NCI-H1930 (cell line): Measurements from ENCODE around the gene NTM.
A peak's percentile ranks its signal among the peaks of the same experiment; 100 is the strongest.

Source experiments
- DNase-seq, 2 experiments: peaks; one replicate each; lab custom pipeline; 2025; lab: John Stamatoyannopoulos, UW

Gene NTM

DNA sequence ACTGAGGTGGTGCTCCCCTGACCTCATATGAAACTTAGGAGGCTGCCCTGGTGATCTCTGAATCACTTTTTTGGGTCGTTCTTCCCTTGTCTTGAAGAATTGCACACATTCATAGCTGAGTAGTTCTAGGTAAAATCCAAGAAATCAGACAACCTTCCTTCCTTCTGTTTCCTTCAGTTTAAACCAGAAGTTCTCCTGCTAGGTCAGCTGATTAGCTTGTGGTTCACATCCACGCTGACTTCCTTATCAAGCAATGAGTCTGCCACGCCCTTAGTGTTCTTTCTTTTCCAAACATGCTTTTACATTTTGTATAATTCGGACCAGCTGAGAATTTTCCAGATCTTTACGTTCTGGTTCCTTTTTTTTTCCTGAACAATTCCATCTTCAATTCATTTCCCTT lies 892.8 kb downstream of the NTM start:
- no peak for DNase-seq

DNA sequence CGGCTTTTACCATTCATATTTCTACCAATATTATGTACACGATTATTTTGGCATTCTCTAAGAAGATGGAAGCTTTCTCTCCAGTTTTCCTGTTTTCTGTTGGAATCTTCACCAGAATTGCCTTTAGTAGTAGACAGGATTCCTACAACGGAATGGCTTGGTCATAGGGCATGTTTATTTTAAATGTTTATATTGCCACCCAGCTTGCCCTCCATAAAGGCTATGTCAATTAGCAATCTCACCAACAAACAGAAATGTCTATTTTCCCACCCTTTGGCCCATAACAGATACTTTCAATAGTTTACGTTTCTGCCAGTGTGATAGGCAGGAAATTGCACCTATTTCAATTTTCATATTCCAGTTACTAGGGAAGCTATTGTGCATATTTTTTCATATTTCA lies 893.5 kb downstream of the NTM start:
- DNase-seq, result no peak

DNA sequence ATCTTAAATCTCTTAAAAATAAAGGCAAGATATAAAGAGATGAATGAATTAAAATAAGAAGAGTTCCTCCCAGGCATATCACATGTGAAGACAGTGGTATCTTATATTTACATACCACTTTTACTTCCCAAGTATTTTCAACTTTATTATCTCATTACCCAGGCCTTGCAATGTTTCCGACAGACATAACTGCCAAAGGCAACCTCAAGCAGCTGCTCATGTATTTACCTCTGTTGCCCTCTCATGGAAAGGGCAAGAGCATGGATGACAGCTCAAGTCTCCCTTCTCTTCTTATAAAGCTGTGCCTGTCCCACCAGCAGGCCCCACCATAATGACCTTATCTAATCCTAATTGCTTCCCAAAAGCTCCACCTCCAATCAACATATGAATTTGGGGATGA lies 894.2 kb downstream of the NTM start:
- no peak for DNase-seq

DNA sequence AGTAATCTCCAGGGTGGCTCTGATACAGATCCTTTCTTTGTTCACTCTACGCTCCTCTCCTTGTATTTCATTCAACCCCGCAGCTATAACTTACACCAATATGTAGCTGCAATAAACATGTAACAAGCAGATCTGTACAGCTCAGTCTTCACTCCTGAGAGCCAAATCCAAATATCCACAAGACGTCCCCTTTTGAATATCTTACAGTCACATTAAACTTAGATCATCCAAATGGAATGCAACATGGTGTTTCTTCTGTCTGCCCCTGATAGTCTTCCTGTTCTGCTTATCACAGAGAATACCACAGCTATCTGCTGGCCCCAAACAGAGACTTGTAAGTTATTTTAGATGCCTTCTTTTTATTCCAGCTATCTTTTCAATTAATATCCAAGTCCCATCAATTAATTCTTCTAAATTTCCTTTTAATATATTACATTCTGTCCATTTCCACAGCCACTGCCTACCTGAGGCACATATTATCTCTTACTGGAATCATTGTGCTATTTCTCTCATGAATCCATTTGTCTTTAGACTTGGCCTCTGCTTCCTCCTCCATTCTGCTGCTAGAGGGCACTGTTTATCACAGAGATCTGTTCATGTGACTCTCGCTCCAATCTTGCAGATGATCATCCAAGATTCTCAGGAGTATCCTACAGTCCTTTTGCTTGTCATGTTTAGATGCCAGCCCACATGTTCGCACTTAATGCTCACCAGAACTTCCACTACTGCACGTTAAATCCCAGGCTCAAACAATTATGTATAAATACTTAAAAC lies 908.6 kb downstream of the NTM start:
- DNase-seq, result peak in 1 of 2 experiments; percentile 7

DNA sequence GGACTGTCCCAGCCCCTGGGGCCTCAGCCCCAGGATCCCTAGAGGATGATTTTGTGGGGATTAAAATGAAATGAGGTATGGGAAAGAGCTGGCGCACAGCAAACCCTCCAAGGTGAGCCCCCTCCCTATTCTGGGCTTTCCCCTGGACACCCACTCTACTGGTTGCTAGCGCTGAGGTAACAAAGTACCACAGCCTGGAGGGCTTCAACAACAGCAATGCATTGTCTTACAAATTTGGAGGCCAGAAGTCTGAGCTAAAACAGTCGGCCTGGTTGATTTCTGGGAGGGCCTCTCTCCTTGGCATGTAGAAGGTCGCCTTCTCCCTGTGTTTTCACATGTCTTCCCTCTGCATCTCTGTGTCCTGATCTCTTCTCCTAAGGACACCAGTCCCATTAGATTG lies 913.6 kb downstream of the NTM start:
- no peak for DNase-seq

DNA sequence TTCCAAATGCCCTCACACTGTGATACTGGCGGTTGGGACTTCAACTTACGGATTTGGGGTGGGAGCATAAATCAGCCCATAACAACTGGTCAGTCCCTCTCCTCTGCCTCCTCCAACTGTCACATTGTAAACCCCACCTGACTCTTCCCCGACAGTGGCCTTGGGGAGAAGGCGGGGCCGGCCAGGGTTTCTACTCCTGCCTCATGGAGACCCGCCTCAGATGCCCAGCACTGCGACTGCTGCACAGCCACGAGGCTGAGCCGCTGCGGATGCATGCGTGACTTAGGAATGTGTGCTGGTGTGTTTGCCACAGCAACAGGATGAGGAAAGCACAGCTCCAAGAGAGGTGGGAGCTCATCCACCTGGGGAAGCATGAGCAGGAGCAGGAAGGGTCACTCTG lies 914.2 kb downstream of the NTM start:
- no peak for DNase-seq

DNA sequence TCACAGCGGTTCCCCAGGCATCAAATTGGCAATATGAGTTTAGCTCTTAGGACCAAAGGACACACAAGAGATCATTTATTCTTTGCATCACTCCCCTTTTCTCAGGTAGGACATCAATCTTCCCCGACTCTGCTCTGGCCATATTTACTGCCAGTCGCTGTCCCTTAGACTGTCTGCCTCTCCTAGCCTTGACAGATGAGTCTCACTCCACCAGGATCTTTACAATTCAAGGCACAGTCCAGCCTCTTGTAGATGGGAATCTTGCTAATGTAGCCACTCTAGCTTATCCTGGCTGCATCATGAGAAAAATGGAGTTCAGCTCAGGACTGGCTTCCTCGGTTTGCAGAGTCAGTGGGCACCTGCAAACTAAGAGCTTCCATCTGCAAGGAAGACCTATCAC lies 915.2 kb downstream of the NTM start:
- DNase-seq, result no peak

DNA sequence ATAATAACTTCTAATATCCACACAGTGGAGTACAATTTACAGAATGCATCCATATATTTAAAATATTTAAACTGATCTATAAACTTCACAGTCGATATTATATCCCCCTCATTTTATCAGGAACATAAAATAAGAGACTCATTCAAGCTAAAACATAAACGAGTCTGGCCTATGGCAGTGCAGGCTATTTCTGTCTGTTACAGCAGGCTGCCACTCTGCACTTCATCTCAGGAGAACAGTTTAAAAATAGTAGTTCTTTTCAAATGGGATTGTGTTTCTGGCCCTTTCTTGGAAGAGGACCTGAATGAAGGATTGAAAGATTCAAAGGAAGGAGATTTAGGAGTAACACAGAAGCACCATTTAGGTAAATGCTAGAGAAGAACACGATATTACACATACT lies 915.7 kb downstream of the NTM start:
- DNase-seq, result no peak

DNA sequence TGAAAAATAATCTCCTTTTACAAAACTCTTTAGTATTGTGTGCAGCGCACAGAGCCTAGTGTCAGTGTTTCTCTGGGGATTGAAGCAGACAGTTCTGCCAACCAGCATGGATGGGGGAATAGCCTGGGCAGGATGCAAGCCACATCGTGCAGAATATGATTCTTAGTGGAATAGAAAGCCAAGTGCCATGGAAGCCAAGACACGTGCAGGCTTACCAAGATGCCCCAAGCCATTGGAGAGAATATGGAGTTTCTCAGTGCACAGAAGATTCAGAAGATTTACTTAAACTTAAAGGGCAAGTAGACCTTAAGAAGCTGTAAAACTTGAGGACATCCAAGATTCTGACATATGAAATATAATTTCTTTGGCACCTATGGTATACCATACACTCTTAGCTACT lies 917.6 kb downstream of the NTM start:
- no peak for DNase-seq

DNA sequence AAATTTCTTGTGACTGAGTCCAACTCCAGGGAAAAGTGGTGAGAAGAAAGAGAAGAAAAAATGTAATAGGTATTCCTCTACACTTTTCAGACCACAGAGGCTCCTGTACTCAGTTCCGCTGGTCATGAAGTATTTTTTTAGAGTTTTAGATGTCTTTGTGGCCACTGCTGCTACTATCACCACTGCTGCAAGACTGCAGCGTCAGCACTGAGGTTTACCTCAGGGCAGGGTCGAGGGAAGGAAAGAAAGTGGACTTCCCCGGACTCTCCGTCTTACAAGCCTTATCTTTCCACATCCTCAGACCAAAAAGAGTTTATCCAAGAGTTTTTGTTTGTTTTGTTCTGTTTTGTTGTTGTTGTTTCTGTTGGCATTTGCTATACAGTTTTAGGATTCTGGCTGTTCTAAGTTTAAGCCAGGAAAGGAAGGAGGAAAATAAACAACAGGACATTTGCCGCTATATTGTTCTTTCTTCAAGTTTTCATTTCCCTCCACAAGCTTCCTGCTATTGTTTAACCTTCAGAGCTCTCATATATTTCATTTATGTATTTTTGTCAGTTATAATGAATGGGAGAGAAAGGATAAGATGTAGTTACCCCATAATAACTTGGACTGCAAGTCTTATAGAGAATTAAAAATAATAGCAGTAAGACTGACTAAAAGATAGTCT lies 919.3 kb downstream of the NTM start:
- DNase-seq, result no peak

DNA sequence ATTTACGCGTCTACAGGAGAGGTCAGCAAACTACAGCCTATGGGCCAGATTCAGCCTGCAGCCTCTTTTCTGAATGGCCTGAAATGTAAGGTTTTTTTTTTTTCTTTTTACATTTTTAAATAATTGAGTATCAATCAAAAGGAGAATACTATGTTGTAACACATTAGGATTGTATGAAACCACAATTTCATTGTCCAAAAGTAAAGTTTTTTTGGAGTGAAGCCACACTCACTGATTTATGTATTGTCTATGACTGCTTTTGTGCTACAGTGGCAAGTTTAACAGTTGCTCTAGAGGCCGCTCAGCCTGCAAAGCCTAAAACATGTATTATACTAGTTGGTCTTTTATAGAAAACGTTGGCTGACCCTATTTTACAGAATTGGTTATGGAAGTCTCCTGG lies 923.2 kb downstream of the NTM start:
- DNase-seq, result no peak

DNA sequence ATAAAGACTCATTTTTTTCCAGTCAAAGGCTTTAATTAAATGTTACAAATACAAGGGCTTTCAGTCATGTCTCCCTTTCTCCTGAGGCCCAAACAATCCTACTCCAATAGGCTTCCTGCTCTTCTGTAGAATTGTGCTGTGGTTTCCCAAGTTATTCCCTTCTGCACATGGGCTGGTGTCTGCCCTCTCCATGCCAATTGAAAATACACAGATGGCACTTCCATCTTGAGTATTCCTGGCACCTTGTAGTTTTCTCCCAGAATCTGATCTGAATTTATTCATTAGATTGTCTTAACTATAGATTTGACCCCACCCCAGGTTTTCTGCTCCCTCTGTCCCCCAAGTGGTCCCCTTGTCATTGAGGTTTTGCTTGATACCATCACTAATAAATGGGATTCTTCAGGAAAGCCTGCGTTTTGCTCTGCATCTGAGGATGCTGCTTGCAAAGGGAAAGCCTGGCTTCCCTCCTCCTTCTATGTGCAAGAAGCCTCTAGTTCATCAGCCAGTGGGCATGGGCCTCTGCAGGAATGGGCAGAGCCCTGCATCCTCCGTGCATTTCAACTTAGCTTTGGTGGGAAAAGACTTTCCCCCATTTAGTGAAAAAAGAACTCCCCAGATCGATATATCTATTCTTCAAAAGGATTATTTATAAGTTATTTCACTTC lies 926.7 kb downstream of the NTM start:
- no peak for DNase-seq

DNA sequence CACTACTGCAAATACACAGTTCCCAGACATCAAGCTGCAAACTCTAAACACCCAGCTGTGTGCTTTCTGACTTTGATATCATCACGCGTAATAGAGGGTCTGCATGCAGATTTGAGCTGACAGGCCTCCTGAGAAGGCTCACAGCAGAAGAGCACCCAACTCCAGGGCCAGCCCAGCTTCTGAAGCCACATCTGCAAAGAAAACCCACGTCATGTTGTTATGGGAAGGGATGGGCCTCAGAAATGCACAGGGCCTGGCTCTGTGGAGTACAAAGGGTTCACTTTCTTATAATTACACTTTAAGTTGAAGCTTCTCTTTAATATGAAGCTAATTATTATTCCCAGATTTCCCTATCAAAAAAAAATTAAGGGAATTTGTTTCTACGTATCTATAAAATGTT lies 927.9 kb downstream of the NTM start:
- no peak for DNase-seq

DNA sequence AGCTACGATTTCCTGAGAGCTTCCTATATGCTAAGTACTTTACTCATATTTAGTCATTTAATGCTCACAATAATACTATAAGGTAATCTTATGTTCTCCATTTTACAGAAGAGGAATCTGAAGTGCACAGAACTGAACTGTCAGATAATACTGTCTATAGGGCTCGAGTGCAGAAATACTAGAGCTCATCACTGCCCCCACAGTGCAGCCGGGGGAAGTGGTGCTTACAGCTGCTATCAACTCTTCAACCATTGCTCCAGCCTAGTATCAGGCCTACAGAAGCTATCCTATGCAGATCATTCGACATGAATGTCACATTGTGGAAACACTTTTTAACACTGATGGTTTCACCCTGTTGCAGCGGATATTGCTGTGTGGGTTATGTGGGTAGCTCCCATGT lies 929.9 kb downstream of the NTM start:
- DNase-seq, result no peak

DNA sequence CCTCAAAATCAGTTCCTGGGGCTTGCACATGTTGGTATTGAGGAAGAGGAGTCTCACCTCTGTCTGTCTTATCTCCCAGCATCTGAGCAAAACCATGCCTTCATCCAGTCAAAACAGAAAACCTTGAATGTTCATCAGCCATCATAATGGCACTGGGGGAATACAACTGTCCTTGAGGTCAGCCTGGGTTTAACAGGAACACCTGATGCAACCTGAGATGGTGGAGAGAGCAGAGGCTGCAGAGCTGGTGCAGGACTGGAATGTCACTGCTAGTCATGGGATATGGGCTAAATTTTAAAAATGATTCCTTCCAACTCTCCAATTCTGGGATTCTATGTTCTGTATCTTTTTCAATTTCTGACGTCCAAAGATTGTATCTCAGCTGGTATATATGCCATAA lies 931.0 kb downstream of the NTM start:
- DNase-seq, result no peak

DNA sequence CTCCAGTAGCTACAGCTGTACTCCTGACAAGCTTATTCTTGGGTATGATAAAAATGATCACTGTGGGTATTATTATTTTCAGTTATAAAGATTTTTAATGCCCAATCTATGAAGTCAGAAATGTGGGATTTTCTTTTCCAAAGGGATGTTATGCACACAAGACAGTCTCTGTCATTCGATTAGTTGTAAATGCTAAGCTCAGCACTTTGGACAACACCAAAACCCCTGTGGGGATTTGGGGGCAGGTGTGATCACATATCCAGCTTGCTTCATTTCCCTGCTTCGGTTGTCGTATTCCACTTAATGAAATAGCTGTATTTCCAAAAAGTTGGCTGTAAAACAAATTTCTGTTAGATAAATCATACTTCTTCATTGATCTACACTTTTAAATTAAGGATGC lies 931.5 kb downstream of the NTM start:
- no peak for DNase-seq

DNA sequence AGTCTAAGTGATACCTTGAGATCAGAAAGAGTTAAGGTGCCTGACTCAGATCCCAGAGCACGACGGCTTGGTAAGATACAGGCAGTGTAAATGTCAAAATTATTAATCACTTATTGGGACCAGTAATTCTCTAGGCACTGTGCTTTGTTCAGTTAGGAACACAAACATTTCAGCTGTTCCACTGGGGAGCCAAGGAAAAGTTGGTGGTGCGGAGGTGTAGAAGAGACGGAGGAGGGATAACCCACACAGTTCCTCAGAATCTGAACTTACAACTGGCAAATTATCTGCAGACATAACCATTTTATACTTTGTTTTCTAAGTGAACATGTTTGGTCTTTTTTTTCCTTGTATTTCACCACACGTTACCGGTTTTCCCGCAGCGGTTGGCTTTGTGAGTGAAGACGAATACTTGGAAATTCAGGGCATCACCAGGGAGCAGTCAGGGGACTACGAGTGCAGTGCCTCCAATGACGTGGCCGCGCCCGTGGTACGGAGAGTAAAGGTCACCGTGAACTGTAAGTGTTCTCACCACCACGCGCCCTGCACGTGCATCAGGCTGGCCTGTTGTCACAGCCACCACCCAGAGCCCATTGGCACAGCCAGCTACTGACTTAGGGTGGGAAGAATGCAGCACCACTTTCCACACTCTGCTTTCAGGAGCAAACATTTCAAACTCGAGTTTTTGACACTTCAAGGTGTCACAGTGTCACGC lies 937.0 kb downstream of the NTM start:
- no peak for DNase-seq

DNA sequence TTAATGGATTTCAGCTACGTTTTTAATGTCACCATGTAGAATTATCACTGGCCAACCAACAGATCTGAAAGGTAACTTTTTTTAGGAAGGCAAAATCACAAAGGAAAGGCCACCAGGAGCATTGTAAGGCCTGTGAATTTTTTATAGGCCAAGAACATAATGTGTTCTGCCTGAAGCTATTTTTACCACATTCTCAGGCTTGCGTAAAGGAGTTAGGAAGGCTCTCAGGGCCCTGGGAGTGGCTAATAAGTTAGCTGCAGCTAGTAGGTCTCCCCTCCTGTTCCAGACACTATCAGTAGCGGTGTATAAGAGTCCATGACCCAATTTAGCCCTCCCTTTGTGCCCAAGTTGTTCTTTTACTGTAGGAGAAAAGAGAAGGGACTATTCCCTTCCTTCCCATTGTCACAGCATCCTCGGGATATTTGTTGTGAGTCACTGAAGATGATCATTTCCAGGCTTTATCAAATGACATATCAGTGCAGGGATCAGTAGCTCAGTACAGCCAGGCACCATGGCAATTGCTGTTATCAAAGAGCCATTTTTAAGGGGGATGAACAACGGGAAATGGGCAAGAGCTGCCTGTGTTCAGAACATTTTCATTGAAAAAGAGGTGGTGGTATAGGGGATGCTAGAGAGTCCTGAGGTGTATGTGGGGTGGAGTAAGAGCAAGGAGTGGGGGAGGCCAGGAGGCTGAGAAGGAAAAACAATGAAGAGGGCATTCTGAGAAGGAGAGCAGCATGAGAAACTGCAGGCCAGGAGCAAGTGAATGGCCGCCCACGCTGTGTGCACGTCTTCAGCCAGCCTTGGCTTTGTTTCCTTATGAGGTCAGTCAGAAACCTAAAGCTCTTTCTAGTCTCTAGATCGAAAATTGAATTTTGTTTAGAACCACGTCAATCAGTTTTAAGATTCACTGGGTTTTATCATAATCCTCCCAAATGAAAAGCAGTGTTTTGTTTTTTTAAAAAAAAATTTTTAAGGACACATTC lies 940.3 kb downstream of the NTM start:
- DNase-seq, result no peak

DNA sequence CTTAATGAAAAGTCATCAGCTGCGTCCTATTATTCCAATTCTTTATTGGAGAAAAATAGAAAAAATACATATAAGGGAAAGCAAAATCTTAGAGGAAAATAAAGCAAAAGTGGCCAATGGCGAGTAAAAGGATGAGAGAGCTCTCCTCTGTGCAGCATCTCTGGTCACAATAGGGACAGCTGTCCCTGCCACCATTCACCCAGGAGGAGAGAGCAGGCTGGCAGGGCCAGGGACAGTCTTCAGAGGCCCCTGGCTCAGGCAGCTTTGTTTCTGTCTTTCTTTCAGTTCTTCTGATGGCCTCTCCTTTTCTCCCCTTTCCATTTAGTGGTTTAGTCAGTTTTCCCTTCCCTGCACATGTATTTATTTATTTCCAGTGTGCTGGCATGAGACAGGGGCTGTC lies 941.3 kb downstream of the NTM start:
- DNase-seq, result no peak

DNA sequence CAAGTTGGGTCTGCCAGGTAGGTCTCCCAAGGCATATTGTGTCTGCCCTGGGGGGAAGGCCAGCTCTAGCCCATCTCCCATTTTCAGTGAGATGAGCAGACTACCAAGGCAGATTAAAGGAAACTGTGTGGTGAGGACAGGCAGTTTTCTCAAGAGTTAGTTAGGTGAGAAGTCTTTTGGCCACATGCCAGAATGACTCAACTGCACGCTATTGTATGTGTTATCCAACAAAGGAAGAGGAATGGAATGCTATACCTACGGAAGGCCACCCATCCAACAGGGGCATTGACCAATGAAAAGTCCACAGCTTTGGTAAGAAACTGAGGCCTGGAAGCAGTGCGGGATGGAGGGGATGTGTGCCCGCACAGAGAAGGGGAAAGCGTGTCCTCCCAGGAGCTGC lies 941.7 kb downstream of the NTM start:
- DNase-seq, result no peak

DNA sequence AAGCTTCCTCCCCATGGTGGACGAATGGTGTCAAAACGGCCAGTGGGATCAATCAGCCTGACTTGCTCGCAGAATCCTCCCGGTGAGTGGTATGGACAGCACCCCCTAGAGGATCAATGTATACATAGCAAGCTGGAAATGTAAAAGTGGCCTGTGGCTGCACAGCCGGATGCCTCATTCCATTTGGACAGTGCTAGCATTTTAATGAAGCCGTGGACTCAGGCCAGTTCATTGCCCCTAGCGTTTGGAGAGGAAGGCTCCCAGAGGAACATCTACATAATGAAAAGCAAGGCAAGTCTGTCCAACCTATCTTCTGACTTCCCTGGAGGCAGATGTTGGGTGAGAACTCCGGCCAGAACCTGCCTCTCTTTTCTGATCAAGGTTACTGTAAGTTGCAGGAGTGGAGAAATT lies 942.3 kb downstream of the NTM start:
- DNase-seq, result peak; percentile 29 to 36
